GM04504 (cell line): Measurements from ENCODE around the gene IFI27L2.

Experiments
- DNase-seq: peaks from one replicate; pipeline ENCODE4 v3.0.0-alpha.2; 2012; ENCODE audit warnings: low read depth

Gene IFI27L2

GRCh38 chr14:94100847-94101246 lies 28.6 kb downstream of the IFI27L2 start:
- peak; percentile 77 for DNase-seq

- DNase-seq: no peak
Measured at GRCh38 chr14:94099006-94099405, 30.4 kb downstream of the IFI27L2 start.

DNA sequence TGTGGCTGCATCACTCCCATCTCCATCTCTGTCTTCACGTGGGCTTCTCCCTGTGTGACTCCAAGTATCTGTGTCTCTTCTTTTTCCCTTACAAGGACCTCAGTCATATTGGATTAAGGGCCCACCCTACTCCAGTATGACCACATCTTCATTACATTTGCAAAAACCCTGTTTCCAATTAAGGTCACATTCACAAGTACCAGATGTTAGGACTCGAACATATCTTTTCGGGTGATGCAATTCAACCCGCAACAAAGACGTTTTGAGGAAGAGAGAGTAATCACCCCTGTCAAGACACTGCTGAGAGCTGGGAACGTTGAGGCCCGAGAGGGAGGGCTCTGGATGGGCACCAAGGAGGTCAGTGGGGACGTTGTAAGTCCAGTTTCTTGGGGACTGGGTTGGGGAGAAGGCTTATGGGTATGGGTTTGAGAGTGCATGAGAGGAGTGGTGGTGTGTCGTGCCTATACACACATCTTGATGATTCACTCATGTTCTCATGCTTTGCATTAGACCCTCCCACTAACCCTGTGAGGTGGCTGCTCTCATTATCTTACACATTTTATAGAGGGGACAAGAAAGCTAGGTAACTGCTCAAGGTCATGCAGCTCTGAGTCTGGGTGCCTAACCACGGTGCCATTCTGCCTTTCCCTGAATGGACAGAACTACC lies 30.9 kb downstream of the IFI27L2 start:
- DNase-seq: peak; percentile 68

GRCh38 chr14:94097091-94097490 lies 32.3 kb downstream of the IFI27L2 start:
- no peak for DNase-seq

- DNase-seq: no peak
Measured at GRCh38 chr14:94093418-94093817, 36.0 kb downstream of the IFI27L2 start.

GRCh38 chr14:94089479-94089878 lies 39.9 kb downstream of the IFI27L2 start:
- no peak for DNase-seq

GRCh38 chr14:94088516-94088915 lies 40.9 kb downstream of the IFI27L2 start:
- no peak for DNase-seq

- DNase-seq: no peak
Measured at GRCh38 chr14:94087891-94088290, 41.5 kb downstream of the IFI27L2 start.

- no peak for DNase-seq
Measured at GRCh38 chr14:94081386-94081820, 48.0 kb downstream of the IFI27L2 start.

- peak; percentile 82 for DNase-seq
Measured at GRCh38 chr14:94080621-94081385, 48.6 kb downstream of the IFI27L2 start, which contains the start of the genes DDX24 and IFI27L1. DDX24 (minus strand) TSS chr14:94081202; CDS start chr14:94079742, 1,460 bp downstream. IFI27L1 (plus strand) TSS chr14:94081310; CDS start chr14:94096938, 15,628 bp downstream.

DNA sequence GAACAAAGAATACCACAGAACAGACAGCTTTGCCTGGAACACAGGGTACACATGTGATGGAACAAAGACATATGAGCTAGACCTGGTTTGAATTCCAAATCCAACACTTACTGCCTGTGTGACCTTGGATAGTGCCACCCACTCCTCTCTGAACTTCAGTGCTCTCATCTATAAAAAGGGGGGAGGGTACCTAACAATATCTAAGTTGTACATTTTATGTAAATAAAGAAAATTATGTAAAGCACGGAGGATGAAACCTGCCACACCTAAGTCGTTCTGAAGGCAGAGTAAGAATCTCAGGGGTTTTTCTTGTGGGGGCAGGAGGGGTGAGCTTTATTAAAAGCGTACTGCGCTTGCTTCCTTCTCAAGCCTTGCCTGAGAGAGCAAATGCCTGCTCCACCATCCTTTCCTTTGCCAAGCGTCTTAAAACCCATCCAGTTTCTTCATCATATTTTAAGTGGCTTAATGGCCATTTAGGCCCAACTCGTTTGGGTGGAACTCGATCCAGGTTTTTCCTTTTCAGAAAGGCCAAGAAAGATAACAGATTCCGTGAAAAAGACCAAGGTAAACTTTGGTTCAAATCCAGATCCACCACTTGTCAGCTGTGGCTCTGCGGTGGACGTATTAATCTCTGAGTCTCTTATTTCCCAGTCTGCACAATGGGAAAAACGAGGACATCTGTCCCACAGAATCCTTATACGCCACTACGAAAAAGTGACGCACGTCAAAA lies 49.3 kb downstream of the IFI27L2 start:
- no peak for DNase-seq

GRCh38 chr14:94077823-94078222 lies 51.6 kb downstream of the IFI27L2 start:
- no peak for DNase-seq
